RKO (cell line): ENCODE data around the gene MTPN.

Source experiments
- DNase-seq: peaks from one replicate; pipeline ENCODE4 v3.0.0-alpha.2; 2016; ENCODE audit warnings: low spot score

The MTPN gene

DNA sequence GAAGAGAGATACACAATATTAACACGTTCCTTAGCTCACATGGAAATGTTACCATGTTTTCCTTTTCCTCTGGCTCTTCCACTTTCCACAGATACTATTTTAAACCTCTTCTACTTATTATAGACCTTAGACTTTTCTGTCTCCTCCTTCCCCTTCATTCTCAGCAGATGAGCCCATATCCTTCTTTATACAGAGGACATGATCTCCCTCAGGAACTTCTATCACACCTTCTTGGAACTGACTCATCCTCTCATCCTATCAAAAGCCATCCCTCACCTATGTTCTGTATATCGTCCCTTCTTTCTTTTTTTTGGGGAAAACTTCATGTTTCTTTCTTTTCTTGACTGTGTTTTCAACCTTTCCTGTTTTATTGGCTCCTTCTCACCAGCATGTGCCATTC, 20.8 kb downstream of the MTPN start:
- no peak for DNase-seq

DNA sequence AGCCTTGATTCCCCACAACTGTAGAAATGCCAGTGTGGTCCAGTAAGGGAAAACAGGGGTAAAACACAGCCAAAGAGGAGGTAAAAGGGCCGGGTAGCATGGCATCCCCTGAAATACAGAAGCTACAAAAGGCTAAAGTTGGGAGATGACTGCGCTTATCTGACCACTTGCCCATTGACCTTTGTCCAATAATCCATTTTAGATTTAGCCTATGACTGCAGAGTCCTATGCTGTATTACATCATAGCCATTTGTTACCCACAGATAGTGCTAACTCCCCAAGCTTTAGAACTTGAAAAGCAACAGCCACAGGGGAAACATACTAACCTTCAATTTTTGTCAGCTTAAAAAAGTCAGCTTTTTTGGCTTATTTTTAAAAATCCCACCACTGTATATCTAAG, 26.2 kb downstream of the MTPN start:
- no peak for DNase-seq

DNA sequence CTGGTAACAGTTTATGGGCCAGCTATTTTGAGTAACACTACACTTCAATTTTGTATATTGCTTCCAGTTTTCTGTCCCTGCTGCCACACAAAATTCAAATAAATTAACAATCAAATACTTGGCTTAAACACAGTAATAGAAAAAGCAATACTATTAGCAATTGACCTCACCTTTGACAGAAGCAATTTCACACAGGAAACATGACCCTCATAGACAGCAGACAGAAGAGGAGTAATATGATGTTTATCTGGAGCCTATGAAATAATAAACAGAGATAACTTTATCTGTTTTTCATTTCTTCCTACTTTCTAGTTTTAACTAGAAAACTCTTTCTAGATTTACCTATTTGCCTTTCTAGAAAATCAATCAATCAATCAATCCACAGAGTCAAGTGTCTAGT, 26.7 kb downstream of the MTPN start:
- DNase-seq: no peak

DNA sequence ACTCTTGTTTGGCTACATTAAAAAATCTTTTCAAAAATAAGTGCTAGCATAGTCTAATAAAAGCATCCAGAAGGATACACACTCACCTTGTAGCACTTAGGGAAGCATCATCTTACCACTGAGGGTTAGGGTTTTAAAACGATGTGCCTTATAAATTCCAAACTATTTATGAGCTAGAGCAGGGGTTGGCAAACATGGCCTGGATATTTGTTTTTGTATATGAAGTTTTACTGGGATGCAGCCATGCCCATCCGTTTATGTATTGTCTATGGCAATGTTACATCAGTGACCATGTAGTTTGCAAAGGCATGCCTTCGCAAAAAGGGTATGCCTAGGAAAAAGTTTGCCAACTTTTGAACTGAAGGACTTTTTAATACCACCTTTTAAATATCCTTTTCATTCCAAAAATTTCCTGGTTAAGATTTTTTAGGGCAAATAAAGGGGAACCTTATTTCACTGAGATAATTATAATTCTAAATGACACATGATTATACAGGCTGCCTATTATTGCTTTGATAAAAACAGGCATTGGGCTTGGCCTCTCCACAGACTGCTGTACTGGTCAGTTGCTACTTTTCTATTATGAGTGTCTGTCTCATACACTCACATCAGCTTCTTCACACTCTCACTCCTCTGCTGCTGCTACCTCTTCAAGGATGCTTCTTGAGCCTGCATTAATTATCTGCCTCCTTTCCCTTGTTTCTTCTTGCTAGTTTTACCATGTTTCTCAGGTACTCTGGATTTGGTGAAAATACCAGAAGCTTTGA, 30.7 kb downstream of the MTPN start:
- DNase-seq: no peak

DNA sequence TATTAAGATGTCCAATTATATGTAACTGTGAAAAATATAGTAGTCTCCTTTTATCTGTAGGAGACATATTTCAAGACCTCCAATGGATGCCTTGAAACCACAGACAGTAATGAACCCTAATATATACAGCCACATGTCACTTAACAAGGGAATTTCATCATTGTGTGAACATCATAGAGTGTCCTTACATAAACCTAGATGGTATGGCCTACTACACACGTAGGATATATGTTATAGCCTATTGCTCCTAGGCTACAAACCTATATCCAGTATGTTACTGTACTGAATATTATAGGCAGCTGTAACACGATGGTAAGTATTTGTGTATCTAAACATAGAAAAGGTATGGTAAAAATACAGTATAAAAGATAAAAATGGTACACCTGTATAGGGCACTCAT, 32.4 kb downstream of the MTPN start:
- no peak for DNase-seq

DNA sequence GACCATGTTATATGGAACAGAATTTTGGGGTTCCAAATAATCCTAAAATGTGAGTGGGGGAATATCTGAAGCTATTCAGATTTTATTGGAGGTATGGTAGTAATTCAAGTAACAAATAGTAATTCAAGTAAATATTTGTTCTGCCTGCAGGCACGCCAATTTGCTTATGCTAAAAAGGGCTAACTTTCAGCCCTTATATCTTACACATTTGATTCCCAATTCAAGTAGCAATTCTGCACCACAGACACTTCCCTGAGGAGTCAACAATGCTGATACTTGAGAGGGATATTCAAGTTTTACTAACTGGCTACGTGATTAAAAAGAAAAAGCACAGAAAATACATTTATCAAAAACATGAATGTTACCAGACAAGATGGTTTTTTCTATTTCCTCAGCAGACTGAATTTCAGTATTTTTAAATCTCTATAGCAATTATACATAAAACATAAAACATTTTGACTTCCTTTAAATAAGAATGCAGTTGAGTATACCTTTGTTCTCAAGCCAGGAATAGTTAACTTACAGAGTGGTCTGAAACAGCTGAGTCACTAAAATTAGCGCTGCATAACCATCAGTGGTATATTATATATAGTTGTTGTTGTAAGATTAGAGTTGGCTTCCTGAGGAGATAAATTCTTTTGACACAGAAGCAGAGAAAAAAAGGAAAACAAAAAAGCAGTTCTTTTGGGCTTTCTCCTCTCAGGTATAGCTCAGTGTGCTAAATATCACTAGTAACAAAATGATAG, 33.9 kb downstream of the MTPN start:
- no peak for DNase-seq

DNA sequence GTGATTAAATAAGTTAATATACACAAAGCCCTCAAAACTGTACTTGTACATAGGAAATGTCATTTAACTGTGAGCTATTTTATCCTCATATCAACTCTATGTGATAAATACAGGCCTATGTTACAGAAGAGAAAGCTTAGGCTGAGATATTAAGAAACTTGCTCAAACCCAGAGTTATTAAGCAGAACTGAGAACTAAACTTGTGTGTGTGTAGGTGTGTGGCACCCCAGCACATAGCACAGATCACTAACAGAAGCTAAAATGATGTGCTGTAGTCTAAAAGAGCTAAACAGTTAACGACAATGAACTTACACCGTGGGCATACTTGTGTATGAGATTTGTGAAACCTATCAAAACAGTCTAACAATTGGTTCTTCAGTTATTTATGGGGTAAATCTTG, 34.5 kb downstream of the MTPN start:
- no peak for DNase-seq

DNA sequence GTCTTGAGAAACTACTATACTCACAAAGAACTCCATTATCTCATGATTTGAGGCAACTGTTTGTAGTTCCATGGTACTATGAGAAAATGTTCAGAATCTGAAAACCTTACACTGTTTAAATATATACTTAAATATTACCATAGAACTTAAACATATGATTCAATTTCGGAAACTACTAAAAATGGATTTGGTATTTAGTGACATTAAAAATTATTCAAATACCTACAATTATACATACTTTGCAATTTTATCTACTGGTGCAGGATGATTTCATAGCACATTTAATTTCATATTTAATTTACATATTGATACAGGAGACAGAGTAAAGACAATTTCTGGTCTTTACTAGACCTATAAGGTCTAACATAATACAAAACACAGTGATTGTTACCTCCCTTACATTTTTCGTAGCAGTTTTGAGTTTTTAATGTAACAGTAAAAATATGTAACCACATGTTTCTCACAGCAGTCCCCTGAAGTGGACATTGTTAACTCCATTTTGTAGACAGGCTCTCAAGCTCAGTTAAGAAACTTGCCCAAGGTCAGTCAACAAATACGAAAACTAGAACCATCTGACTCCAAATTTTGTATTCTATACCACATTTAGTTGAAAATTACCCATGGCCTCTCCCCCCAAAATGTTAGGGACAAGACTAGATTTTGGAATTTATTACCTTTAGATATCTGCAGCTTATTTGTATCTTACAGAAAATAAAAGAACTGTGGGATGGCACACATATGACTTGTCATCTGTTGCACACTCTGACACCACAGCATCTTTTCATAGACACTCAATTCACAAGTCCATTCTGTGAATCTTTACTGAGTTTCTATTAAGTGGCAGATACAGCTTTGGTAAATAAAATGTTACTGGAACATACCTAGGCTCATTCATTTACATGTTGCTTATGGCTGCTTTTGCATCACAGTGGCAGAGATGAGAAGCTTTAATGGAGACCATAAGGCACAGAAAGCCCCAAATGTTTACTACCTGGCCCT, 36.8 kb downstream of the MTPN start:
- no peak for DNase-seq

DNA sequence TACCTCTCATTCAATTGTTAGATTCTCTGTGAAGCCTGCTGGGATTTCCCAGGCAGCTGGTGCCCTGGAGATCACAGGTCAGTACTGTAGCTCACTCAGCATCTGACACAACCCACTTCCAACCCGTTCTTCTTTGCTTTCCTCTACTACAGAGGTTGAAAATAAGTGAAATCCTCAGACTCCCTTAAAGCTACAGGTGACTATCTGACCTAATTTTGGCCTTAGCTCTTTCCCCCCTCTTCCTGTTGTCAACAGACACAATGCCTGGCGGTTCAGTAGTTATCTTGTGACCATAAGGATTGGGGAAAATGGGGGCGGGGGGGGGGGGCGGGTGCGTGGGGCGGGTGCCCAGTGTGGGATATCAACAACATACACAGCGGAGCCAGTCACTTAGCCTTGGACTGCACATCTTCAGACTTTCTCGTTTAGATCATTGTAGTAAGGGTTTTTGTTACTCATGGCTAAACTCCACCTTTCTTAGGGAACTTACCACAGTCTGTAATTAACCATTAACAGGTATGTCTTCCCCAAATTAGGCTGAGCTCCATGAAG, 37.8 kb downstream of the MTPN start:
- DNase-seq: no peak

DNA sequence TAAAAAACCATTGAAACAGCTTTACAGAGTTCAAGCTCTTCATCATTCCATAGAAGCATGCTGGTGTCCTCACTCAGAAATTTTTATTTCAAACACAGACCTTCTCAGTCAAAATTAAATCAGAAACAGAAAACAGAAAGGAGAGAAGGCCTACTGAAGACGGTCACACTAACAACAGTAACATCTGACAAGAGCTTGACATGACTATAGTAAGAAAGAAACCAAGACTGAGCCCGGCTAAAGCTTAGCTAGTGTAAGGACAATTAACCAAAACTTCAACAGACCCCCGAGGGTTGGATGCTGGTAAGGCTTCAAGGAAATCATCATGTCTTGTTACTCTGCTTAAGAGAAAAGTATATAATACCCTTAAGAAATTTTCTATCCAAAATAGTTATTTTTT, 38.6 kb downstream of the MTPN start:
- DNase-seq: no peak

DNA sequence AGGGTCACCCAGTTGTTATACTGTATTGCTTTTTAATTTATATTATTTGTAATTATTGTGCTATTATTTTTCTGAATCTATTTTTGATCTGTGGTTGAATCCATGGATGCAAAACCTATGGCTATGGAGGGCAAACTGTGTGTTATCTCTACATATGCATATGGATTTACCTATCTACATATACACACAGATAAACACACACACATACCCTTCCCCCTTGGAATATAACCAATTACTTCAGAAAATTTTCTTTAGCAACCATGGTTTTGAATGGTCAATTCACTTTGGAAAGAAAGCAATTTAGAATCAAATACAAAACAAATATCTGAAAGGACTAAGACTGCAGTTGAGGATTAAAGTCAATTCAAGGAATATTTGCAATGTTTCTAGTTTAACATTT, 39.1 kb downstream of the MTPN start:
- no peak for DNase-seq

DNA sequence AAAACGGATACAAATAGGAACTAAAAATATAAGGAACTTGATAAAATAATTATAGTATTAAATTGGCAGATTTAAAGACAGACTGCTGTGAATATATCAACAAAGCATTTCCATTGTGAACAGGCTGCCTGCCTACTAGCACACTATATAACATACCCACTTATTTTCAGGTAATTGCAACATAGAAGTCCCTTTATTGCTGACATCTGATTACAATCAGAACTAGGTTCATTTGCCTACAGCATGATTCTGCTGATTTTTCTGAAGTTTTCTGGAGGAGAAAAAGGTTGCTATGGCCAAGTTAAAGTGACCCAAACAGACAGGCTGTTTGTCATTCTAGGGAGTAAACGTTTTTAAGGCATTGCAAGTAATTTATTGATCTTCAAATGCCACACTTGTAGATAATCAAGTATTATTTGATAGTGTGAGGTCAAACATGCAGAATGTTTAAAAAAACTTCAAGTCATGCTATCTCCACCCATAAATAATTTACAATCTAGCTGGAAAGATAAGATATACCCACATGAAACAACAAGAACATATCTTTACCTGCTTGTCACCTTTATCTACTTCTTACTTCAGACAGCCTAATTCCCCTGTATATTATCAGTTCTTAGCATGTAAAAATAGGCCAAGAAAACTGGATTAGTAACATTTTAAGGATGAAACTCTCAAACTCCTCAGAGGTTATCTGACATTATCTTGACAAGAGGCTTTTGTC, 40.5 kb downstream of the MTPN start:
- DNase-seq: no peak

DNA sequence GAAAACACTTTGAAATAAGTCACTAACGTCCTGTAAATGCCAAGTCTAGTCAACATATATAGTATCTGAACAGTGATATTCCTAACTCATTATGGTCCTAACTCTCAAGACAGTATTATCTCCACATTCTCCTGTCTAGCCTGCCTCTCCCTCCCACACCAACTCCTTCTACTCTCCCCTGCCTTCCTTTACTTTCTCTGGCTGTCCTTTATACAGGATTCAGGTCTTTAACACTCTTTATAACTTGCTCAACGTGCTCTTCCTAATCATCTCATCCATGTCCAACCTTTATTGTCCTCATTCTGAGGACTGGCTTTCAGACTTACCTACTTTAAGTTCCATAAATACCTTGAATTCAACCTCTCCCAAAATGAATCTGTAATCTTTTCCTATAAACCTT, 42.5 kb downstream of the MTPN start:
- DNase-seq: no peak

DNA sequence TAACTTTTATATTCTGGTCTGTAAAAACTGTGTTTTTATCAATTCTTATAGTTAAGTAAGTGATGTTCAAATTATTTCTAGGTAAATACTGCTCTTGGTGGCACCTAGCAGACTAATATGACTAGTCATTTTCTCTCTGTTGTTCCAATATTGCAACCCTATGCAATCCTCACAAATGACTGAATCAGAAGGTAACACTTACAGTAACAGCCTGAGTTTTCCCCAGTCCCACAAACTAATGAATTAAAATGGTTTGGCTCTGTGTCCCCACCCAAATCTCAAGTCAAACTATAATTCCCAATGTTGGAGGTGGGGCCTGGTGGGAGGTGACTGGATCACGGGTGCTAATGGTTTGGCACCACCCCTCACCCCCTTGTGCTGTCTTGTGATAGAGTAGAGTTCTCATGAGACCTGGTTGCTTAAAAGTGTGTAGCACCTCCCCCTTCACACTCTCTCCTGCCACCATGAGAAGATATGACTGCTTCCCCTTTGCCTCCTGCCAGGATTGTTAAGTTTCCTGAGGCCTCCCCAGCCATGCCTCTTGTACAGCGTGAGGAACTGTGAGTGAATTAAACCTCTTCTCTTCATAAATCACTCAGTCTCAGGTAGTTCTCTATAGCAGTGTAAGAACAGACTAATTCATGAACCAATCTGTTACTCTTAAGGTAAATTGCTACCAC, 43.5 kb downstream of the MTPN start:
- DNase-seq: no peak

DNA sequence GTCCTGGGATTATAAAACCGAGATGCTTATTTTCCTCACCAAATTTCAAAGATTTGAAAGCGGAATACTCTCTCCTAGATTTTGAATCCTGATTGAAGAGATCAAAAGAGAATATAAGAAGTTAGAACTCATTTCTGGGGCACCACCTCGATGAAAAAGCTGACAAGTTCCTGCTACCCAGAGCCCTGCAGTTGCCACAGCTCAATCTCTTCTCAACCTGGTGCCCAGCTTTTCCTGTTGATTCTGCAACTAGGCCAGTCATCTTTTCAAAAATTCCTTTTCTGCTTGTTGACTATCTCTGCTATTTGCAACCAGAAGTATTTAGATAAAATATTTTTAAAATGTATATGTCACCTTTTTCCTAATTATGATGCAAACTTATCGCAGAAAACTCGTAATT, 45.0 kb downstream of the MTPN start:
- no peak for DNase-seq

DNA sequence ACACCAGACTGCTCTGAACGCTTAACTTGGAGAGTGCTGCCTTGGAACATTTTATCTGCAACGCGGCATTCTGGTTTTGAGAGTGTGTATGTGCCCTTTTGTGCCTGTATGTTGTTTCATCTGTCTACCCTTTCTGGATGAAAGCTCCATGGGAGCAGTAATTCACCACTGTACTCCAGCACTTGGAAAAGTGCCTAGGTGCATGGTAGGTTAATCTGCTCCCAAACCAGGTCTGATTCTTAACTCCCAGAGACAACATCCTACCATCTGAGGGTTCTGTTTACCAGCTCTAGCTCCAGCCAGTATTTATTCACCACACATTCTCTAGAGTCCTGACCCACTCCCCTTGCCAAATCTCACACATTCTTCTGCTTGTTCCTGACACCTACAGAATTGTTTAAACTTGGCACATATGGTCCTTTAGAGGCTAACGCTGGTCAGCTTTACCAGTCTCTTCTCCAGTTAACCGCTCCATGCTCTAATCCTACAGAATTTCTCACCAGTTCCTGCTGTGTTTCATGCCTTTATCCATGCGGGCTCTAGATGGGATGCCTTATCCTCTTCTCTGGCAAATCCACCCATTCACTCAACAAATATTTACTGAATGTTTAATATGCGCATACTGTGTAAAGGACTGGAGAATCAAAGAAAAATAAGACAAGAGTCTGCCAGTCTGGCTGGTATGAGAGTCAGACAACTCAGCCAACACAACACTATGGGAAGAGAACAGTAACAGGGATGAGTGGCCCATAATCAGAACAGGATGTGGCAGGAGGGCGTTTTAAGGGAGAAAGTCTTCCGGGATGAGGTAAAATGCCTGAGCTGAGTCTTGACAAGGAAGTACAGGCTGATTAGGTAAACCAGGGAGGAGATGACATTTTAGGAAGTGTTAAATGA, 46.3 kb downstream of the MTPN start:
- no peak for DNase-seq

DNA sequence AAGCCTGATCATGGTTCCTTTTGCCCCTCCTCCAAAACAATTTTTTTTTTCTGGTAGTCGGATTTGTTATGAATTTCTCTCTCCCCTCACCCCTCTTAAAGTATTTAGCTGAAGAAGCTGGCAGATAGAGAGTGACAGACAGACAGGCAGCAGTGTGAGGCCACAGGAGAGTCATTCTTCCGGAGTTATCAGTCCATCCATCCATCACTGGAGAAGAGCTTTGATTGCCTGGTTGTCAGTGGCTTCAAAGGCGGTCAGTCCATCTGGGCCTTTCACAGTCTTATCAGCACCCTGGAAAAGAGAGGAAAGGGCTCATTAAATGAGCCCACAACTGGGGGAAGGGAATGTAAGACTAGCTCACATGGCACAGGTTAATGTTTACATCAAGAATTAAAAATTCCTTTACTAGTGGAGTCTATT, 47.4 kb downstream of the MTPN start:
- no peak for DNase-seq

DNA sequence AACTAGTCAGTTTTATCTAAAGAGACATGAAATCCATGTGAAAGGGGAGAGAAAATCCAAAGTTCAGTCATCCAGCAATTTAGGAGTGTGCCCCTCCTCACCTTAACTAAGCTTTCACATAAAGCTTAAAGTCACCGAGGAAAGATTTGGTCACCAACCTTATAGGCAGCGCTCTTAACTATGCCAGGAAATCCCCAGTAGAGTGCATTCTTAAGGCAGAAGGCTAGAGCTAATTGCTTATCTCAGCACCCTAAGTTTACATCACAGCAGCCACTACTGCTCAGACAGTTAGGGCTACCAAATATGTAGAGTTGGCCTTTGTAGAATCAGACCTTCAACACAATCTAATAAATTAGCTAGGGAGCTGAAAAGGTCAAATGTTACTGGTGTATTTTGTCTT, 47.9 kb downstream of the MTPN start:
- DNase-seq: no peak

DNA sequence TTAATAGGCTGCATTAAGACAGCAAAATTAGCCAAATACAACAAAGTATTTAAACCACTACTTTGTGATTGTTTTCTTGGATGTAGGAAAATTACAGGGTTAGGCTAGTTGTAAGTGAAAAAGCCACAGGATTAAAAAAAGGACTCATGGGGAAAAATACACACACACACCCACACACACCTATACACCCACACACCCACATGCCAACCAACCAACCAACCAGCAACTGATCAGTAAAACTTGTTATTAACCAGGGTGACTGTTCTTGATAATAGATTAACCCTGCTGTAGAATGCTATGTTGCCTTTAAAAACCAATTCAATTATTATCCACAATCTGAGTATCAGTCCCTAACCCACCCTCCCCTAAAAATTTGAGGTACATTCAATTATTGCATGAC, 49.0 kb downstream of the MTPN start:
- DNase-seq: no peak

DNA sequence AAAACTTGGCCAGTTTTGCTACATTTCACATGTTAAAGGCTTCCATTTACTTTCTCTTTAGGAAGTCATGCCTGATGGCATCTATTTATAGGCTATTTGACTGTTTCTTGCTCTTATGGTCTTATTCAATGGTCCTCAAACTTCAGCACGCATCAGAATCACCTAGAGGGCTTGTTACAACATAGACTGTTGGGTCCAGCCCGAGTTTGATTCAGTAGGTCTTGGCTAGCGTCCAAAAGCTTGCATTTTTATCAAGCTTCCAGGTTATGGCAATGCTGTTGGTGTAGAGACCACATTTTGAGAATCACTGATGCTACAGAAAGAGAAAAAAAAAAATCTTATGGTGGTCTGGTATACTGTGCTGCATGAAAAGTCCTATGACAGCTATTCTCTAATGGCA, 51.9 kb downstream of the MTPN start:
- DNase-seq: no peak
